ENCODE results near the gene STK16.

GRCh38 chr2:219247678-219248642 is 2.7 kb downstream of the STK16 start:
- TF ChIP-seq CTCF (IDR thresholded peaks at IDR 0.05; ENCODE audit: poor library complexity, severe bottlenecking) (no peak), MXI1 (conservative IDR thresholded peaks at IDR 0.05; ENCODE audit: poor library complexity, severe bottlenecking) (no peak), SMC3 (conservative IDR thresholded peaks at IDR 0.05; ENCODE audit: poor library complexity) (no peak), EZH2 (IDR thresholded peaks at IDR 0.05; ENCODE audit: borderline replicate concordance, insufficient read depth, low read length, poor library complexity, severe bottlenecking) (no peak), RAD21 (conservative IDR thresholded peaks at IDR 0.05) (no peak), REST (IDR thresholded peaks at IDR 0.05; ENCODE audit: borderline replicate concordance) (no peak)

All from neural cell (in vitro differentiated cells).